ENCODE measurements around the gene SMC5. TPM values are rescaled to one million over a fixed set of nuclear protein-coding genes. Genes with fewer than 3 reads are reported as not detected.

The SMC5 gene
- total and polyA plus RNA-seq, 4 donors, result 5.6 to 70.8 (median 10.3) TPM

- TF ChIP-seq RAD21 (IDR thresholded peaks at IDR 0.05) (peak; percentile 79 to 80), EGR1 (IDR thresholded peaks at IDR 0.05; ENCODE audit: low read depth in 2 of 2) (no peak), GABPA (IDR thresholded peaks at IDR 0.05 in 1 of 2, conservative IDR thresholded peaks at IDR 0.05 in 1 of 2) (no peak), JUND (IDR thresholded peaks at IDR 0.05) (no peak), SP1 (IDR thresholded peaks at IDR 0.05) (no peak), RXRA (IDR thresholded peaks at IDR 0.05) (no peak)
- TF ChIP-seq, protein P1, sequence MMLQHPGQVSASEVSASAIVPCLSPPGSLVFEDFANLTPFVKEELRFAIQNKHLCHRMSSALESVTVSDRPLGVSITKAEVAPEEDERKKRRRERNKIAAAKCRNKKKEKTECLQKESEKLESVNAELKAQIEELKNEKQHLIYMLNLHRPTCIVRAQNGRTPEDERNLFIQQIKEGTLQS (IDR thresholded peaks at IDR 0.05), result no peak
Observed at GRCh38 chr9:70340572-70340971, 81.8 kb downstream of the SMC5 start (continued).

- peaks cover 4 to 17% (median 9%) of the 10 kb centered on the region in 4 donors for H3K36me3 ChIP-seq (ENCODE audit: control insufficient read depth in 4 of 4, insufficient read depth in 3 of 4, low read depth in 1 of 4, low read length in 3 of 4)
- WGBS, result 96% methylated on average over 2 of the region's 2 CpGs
- no peak overlapping the region for H3K9ac ChIP-seq (ENCODE audit: low read depth in 1 of 2, low read length in 2 of 2)
- DNase-seq (ENCODE audit: low spot score), result no peak
- H3K27ac ChIP-seq (ENCODE audit: low read depth in 1 of 2, low read length in 2 of 2), result no peak overlapping the region
- no peaks in the 10 kb centered on the region for H3K4me1 ChIP-seq (ENCODE audit: control insufficient read depth in 4 of 4, insufficient read depth in 4 of 4, low read length in 3 of 4)
- TF ChIP-seq CTCF (IDR thresholded peaks at IDR 0.05; ENCODE audit: low read depth, low read length, missing input control) (no peak), FOXA2 (IDR thresholded peaks at IDR 0.05) (no peak), HNF4A (conservative IDR thresholded peaks at IDR 0.05) (no peak), SP1 (IDR thresholded peaks at IDR 0.05) (no peak), EGR1 (IDR thresholded peaks at IDR 0.05; ENCODE audit: low read depth in 2 of 2) (no peak), NR2F2 (IDR thresholded peaks at IDR 0.05) (no peak), FOXA1 (IDR thresholded peaks at IDR 0.05) (no peak), ZBTB33 (IDR thresholded peaks at IDR 0.05) (no peak), RXRA (IDR thresholded peaks at IDR 0.05) (no peak), YY1 (IDR thresholded peaks at IDR 0.05) (no peak), JUND (IDR thresholded peaks at IDR 0.05) (no peak), GABPA (IDR thresholded peaks at IDR 0.05 in 1 of 2, conservative IDR thresholded peaks at IDR 0.05 in 1 of 2) (no peak), TAF1 (conservative IDR thresholded peaks at IDR 0.05) (no peak), HNF4G (IDR thresholded peaks at IDR 0.05) (no peak), RAD21 (IDR thresholded peaks at IDR 0.05) (no peak)
- TF ChIP-seq, protein P2, sequence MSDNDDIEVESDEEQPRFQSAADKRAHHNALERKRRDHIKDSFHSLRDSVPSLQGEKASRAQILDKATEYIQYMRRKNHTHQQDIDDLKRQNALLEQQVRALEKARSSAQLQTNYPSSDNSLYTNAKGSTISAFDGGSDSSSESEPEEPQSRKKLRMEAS (IDR thresholded peaks at IDR 0.05), result no peak
- TF ChIP-seq, protein P1 (IDR thresholded peaks at IDR 0.05), result no peak
- TF ChIP-seq, protein P3, sequence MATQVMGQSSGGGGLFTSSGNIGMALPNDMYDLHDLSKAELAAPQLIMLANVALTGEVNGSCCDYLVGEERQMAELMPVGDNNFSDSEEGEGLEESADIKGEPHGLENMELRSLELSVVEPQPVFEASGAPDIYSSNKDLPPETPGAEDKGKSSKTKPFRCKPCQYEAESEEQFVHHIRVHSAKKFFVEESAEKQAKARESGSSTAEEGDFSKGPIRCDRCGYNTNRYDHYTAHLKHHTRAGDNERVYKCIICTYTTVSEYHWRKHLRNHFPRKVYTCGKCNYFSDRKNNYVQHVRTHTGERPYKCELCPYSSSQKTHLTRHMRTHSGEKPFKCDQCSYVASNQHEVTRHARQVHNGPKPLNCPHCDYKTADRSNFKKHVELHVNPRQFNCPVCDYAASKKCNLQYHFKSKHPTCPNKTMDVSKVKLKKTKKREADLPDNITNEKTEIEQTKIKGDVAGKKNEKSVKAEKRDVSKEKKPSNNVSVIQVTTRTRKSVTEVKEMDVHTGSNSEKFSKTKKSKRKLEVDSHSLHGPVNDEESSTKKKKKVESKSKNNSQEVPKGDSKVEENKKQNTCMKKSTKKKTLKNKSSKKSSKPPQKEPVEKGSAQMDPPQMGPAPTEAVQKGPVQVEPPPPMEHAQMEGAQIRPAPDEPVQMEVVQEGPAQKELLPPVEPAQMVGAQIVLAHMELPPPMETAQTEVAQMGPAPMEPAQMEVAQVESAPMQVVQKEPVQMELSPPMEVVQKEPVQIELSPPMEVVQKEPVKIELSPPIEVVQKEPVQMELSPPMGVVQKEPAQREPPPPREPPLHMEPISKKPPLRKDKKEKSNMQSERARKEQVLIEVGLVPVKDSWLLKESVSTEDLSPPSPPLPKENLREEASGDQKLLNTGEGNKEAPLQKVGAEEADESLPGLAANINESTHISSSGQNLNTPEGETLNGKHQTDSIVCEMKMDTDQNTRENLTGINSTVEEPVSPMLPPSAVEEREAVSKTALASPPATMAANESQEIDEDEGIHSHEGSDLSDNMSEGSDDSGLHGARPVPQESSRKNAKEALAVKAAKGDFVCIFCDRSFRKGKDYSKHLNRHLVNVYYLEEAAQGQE (IDR thresholded peaks at IDR 0.05), result no peak
- no peak overlapping the region for H3K4me3 ChIP-seq (ENCODE audit: low read depth in 1 of 3, low read length in 3 of 3)
- no peaks in the 10 kb centered on the region for H3K9me3 ChIP-seq (ENCODE audit: control insufficient read depth in 4 of 4, low read length in 3 of 4)
- H3K27me3 ChIP-seq (ENCODE audit: control insufficient read depth in 4 of 4, insufficient read depth in 4 of 4, low read length in 3 of 4), result no peaks in the 10 kb centered on the region
Observed at GRCh38 chr9:70347046-70347445, 88.3 kb downstream of the SMC5 start.

Data from liver (tissue), 9 donors.